Activated CD4-positive, alpha-beta T cell treated with anti-CD3 and anti-CD28 coated beads, Interleukin-2, amount 50 U/mL, for 1 hour (primary cell): ENCODE results near the gene MED10.

Experiments used
- DNase-seq: peaks from one replicate; pipeline ENCODE4 v3.0.0-alpha.2; 2020

The MED10 gene

GRCh38 chr5:6377905-6378765, at the start of gene MED10:
MED10 (minus strand) TSS chr5:6378547; CDS start chr5:6378483, 64 bp downstream.
- DNase-seq: peak; percentile 94

GRCh38 chr5:6427694-6428093, 49.3 kb upstream of the MED10 start:
- DNase-seq: no peak

- no peak for DNase-seq
These were observed 46.4 kb upstream of the MED10 start for GRCh38 chr5:6424700-6425099.

GRCh38 chr5:6424110-6424659, 45.8 kb upstream of the MED10 start:
- DNase-seq: no peak

- no peak for DNase-seq
These were observed 45.2 kb upstream of the MED10 start for GRCh38 chr5:6423327-6424109.

- no peak for DNase-seq
These were observed 41.0 kb upstream of the MED10 start for GRCh38 chr5:6419340-6419852.

GRCh38 chr5:6418679-6419276, 40.4 kb upstream of the MED10 start:
- DNase-seq: no peak

- no peak for DNase-seq
These were observed 39.3 kb upstream of the MED10 start for GRCh38 chr5:6417657-6418056.

GRCh38 chr5:6412811-6413210, 34.5 kb upstream of the MED10 start:
- no peak for DNase-seq

GRCh38 chr5:6411141-6411540, 32.8 kb upstream of the MED10 start:
- no peak for DNase-seq

GRCh38 chr5:6410421-6410820, 32.1 kb upstream of the MED10 start:
- DNase-seq: no peak

- no peak for DNase-seq
These were observed 30.5 kb upstream of the MED10 start for GRCh38 chr5:6408627-6409446.

- DNase-seq: no peak
These were observed 29.9 kb upstream of the MED10 start for GRCh38 chr5:6408260-6408596.

GRCh38 chr5:6407558-6408259, 29.4 kb upstream of the MED10 start:
- DNase-seq: no peak

- DNase-seq: no peak
These were observed 27.2 kb upstream of the MED10 start for GRCh38 chr5:6405591-6405990.

GRCh38 chr5:6404129-6404528, 25.8 kb upstream of the MED10 start:
- DNase-seq: no peak

GRCh38 chr5:6403416-6403815, 25.1 kb upstream of the MED10 start:
- no peak for DNase-seq

GRCh38 chr5:6402939-6403338, 24.6 kb upstream of the MED10 start:
- DNase-seq: no peak

GRCh38 chr5:6401410-6401809, 23.1 kb upstream of the MED10 start:
- no peak for DNase-seq

GRCh38 chr5:6399980-6400910, 21.9 kb upstream of the MED10 start:
- DNase-seq: no peak
